ENCODE data around the gene INHBB. TPM values are rescaled to one million over a fixed set of nuclear protein-coding genes. Genes with fewer than 3 reads are reported as not detected.

Gene INHBB
- total and polyA plus RNA-seq, 2 of the 4 experiments (the other 2 are of a cell fraction), result 0.18 to 0.92 TPM

DNA sequence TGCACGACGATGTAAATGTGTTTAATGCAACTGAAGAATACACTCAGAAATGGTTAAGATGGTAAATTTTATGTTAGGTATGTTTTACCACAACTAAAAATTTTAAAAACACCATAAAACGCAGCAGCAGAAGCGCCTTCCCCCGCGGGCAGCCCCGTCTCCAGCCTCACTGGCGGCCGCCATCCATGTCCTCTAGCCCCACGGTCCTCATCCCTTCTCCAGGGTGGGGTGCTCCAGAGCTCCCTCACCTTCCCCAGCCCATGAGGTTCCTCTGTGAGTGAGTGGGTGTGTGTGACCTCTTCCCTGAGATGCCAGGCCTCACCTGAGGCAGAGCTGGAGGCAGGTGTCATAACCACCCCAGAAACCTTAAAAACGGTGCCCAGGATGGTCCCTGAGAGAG, 17.0 kb downstream of the INHBB start:
- H3K9ac ChIP-seq (ENCODE audit: low read depth, low read length), result no peak overlapping the region
- H4K91ac ChIP-seq (ENCODE audit: insufficient read depth, low read depth, low read length), result no peak overlapping the region
- no peak overlapping the region for H3K4me2 ChIP-seq (ENCODE audit: low read depth, low read length)
- POLR2A ChIA-PET (ENCODE audit: unreplicated experiment), result no interaction called here
- no peak overlapping the region for H3K4me3 ChIP-seq (ENCODE audit: insufficient read depth, low read depth, low read length)
- H3K18ac ChIP-seq (ENCODE audit: low read depth, low read length), result no peak overlapping the region
- ATAC-seq (ENCODE audit: low read depth) (no peak), DNase-seq (no peak)
- H4K8ac ChIP-seq (ENCODE audit: low read depth in 2 of 2, low read length in 2 of 2), result no peak overlapping the region
- no peak overlapping the region for H3K27ac ChIP-seq (ENCODE audit: insufficient read depth, low read length)
- WGBS, 2 experiments (ENCODE audit: extremely low coverage in 2 of 2, insufficient read length in 1 of 2), result no CpG with 5 or more reads among the region's 11 CpGs
- no peak overlapping the region for H4K5ac ChIP-seq (ENCODE audit: low read depth, low read length)
- H2BK15ac ChIP-seq (ENCODE audit: low read depth, low read length), result no peak overlapping the region
- dilution Hi-C loops (cut with HindIII; ENCODE audit: low sequenced_read_pairs, unreplicated experiment), result no loop called here
- no peak overlapping the region for H2AK5ac ChIP-seq (ENCODE audit: low read depth, low read length)
- no peaks in the 10 kb centered on the region for H3K36me3 ChIP-seq (ENCODE audit: control insufficient read depth, insufficient read depth, low read length)
- no peak overlapping the region for H2AK9ac ChIP-seq (replicated peaks; ENCODE audit: low read depth, low read length, poor library complexity)
- H2AFZ ChIP-seq (replicated peaks; ENCODE audit: low read length, poor library complexity), result no peak overlapping the region
- H3K56ac ChIP-seq (ENCODE audit: extremely low read depth, insufficient read depth, low read length), result no peak overlapping the region
- BruUV-seq (replicated peaks), result no TSS peak
- H3K9me1 ChIP-seq (ENCODE audit: insufficient read depth, low read length), result peaks cover 2% of the 10 kb centered on the region; the same call in 1 of the 2 replicates
- H3K14ac ChIP-seq (replicated peaks; ENCODE audit: low read depth, low read length), result no peak overlapping the region
- CTCF ChIA-PET, result no interaction called here
- no peaks in the 10 kb centered on the region for H4K20me1 ChIP-seq (ENCODE audit: insufficient read depth, low read length)
- peaks cover 1% of the 10 kb centered on the region for H3K4me1 ChIP-seq (ENCODE audit: control insufficient read depth, insufficient read depth, low read length)
- no peak for TF ChIP-seq CTCF (conservative IDR thresholded peaks at IDR 0.05; ENCODE audit: low read depth, low read length)
- TF ChIP-seq, protein P1, sequence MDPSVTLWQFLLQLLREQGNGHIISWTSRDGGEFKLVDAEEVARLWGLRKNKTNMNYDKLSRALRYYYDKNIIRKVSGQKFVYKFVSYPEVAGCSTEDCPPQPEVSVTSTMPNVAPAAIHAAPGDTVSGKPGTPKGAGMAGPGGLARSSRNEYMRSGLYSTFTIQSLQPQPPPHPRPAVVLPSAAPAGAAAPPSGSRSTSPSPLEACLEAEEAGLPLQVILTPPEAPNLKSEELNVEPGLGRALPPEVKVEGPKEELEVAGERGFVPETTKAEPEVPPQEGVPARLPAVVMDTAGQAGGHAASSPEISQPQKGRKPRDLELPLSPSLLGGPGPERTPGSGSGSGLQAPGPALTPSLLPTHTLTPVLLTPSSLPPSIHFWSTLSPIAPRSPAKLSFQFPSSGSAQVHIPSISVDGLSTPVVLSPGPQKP (IDR thresholded peaks at IDR 0.05; ENCODE audit: borderline replicate concordance, low read depth, low read length), result no peak
- TF ChIP-seq, protein P2, sequence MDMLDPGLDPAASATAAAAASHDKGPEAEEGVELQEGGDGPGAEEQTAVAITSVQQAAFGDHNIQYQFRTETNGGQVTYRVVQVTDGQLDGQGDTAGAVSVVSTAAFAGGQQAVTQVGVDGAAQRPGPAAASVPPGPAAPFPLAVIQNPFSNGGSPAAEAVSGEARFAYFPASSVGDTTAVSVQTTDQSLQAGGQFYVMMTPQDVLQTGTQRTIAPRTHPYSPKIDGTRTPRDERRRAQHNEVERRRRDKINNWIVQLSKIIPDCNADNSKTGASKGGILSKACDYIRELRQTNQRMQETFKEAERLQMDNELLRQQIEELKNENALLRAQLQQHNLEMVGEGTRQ (IDR thresholded peaks at IDR 0.05; ENCODE audit: low read depth, low read length), result no peak
- TF ChIP-seq MXI1 (IDR thresholded peaks at IDR 0.05; ENCODE audit: borderline replicate concordance, low read depth, low read length), result no peak
- TF ChIP-seq MAFK (IDR thresholded peaks at IDR 0.05; ENCODE audit: low read depth, low read length), result no peak
- no peak for TF ChIP-seq RAD21 (IDR thresholded peaks at IDR 0.05; ENCODE audit: low read length)
- TF ChIP-seq MAZ (IDR thresholded peaks at IDR 0.05; ENCODE audit: borderline replicate concordance, low read depth, low read length), result no peak
- TF ChIP-seq CEBPB (IDR thresholded peaks at IDR 0.05; ENCODE audit: low read depth, low read length), result no peak
- no peak for TF ChIP-seq SMC3 (IDR thresholded peaks at IDR 0.05; ENCODE audit: low read depth, low read length)
- no peak for TF ChIP-seq CHD1 (IDR thresholded peaks at IDR 0.05; ENCODE audit: low read depth, low read length)
- TF ChIP-seq FOS (IDR thresholded peaks at IDR 0.05; ENCODE audit: low read depth, low read length), result no peak
- no peak for TF ChIP-seq POLR2A (IDR thresholded peaks at IDR 0.05; ENCODE audit: low read depth, low read length)
- TF ChIP-seq BHLHE40 (IDR thresholded peaks at IDR 0.05; ENCODE audit: low read depth, low read length), result no peak
- no peak for TF ChIP-seq NFE2L2 (IDR thresholded peaks at IDR 0.05; ENCODE audit: low read depth, low read length)
- no peak for TF ChIP-seq RCOR1 (IDR thresholded peaks at IDR 0.05; ENCODE audit: insufficient replicate concordance, low read length)
- no peak for TF ChIP-seq RFX5 (IDR thresholded peaks at IDR 0.05; ENCODE audit: low read depth, low read length)
- no peak overlapping the region for H2BK120ac ChIP-seq (ENCODE audit: low read depth, low read length)
- peaks cover 59% of the 10 kb centered on the region for H3K27me3 ChIP-seq (ENCODE audit: control insufficient read depth, insufficient read depth, low read length)
- no peak overlapping the region for H2BK20ac ChIP-seq (ENCODE audit: low read depth, low read length)
- intact Hi-C loops (cut with micrococcal nuclease), result no loop called here
- H3K4ac ChIP-seq (ENCODE audit: low read depth, low read length), result no peak overlapping the region
- H2BK5ac ChIP-seq (ENCODE audit: low read depth, low read length, poor library complexity, severe bottlenecking), result no peak overlapping the region
- H3K9me3 ChIP-seq (ENCODE audit: control insufficient read depth, insufficient read depth, low read length), result no peaks in the 10 kb centered on the region
- in situ Hi-C loops (cut with MboI; ENCODE audit: low sequenced_read_pairs), result no loop called here
- H3K79me1 ChIP-seq (ENCODE audit: low read depth in 1 of 2, low read length in 2 of 2), result no peaks in the 10 kb centered on the region
- H3K23ac ChIP-seq (ENCODE audit: low read depth, low read length), result no peak overlapping the region

Measured in IMR-90 (cell line).